Activated CD8-positive, alpha-beta memory T cell treated with anti-CD3 and anti-CD28 coated beads for 36 hours (primary cell): ENCODE data around the gene MINAR2. TPM values are rescaled to one million over a fixed set of nuclear protein-coding genes. Genes with fewer than 3 reads are reported as not detected.

Source experiments
- CTCF ChIA-PET: fragments of 350-600 bp; sonication (Branson Sonifier 250); formaldehyde crosslinking; loops from one replicate; lab custom pipeline; 2021; ENCODE audit warnings: antibody characterized with exemption; lab: Charles Lee
- POLR2A ChIA-PET: fragments of 350-600 bp; sonication (Branson Sonifier 250); formaldehyde crosslinking; loops from one replicate; lab custom pipeline; 2021; ENCODE audit warnings: antibody characterized with exemption; lab: Charles Lee
- total RNA-seq, 2 experiments: library from RNA; stranded (reverse); gene quantifications; one replicate each; pipeline ENCODE4 v1.2.3, GENCODE V29; 2021

MINAR2 gene
- total RNA-seq, 2 experiments from 2014 or later = not detected

GRCh38 chr5:129770024-129770820 lies 22.3 kb downstream of the MINAR2 start:
- CTCF ChIA-PET = interaction anchor here (2.2 kb wide), 1 partner anchor 82 kb away, joined by 22 read pairs; no protein-coding TSS in a partner anchor
- POLR2A ChIA-PET = no interaction called here

GRCh38 chr5:129771058-129771838 lies 23.4 kb downstream of the MINAR2 start:
- ChIA-PET POLR2A (no interaction called here), CTCF (interaction anchor here (0.8 to 2.2 kb wide), 4 partner anchors 81 to 864 kb away, joined by 3 to 22 read pairs (median 3); no protein-coding TSS in a partner anchor)

- ChIA-PET CTCF (no interaction called here), POLR2A (no interaction called here)
Observed at GRCh38 chr5:129773376-129773775, 25.5 kb downstream of the MINAR2 start.

GRCh38 chr5:129781594-129781993 lies 33.7 kb downstream of the MINAR2 start:
- ChIA-PET CTCF (no interaction called here), POLR2A (no interaction called here)

GRCh38 chr5:129803403-129803802 lies 55.5 kb downstream of the MINAR2 start:
- CTCF ChIA-PET = no interaction called here
- POLR2A ChIA-PET = no interaction called here

- CTCF ChIA-PET = no interaction called here
- POLR2A ChIA-PET = no interaction called here
Observed at GRCh38 chr5:129804705-129805104, 56.8 kb downstream of the MINAR2 start.

- POLR2A ChIA-PET = no interaction called here
Observed at GRCh38 chr5:129807162-129807814, 59.4 kb downstream of the MINAR2 start.

More at GRCh38 chr5:129807162-129807814, 59.4 kb downstream of the MINAR2 start:
- CTCF ChIA-PET = no interaction called here

Other genes with a start within 250 kb of the MINAR2 start
- gene CHSY3, start 156.4 kb downstream of the MINAR2 start, total RNA-seq = under 1 TPM in 1 of 2 experiments, not detected in 1; 0.06 TPM